Dermis microvascular lymphatic vessel endothelial cell (primary cell): ENCODE results near the gene GLT6D1. TPM values are rescaled to one million over a fixed set of nuclear protein-coding genes. Genes with fewer than 3 reads are reported as not detected.
A peak's percentile ranks its signal among the peaks of the same experiment; 100 is the strongest.
"Not testable (repeated sequence)": the region's sequence is repeated elsewhere in the genome, so short reads cannot be mapped to it uniquely, and the experiment has no call there.

Experiments
- DNase-seq, 2 donors: peaks; one replicate each; pipeline versions ENCODE4 v3.0.0 to v3.0.0-alpha.2; 2010; ENCODE audit warnings: low read depth in 2 of 2
- total RNA-seq: library from RNA; depleted of rRNA; stranded (reverse); fragments of >200 nt; gene quantifications from 2 replicates; pipeline ENCODE4 v1.2.1, GENCODE V29; 2014

GLT6D1 gene
- total RNA-seq, 1 donor from 2014 or later: not detected

DNA sequence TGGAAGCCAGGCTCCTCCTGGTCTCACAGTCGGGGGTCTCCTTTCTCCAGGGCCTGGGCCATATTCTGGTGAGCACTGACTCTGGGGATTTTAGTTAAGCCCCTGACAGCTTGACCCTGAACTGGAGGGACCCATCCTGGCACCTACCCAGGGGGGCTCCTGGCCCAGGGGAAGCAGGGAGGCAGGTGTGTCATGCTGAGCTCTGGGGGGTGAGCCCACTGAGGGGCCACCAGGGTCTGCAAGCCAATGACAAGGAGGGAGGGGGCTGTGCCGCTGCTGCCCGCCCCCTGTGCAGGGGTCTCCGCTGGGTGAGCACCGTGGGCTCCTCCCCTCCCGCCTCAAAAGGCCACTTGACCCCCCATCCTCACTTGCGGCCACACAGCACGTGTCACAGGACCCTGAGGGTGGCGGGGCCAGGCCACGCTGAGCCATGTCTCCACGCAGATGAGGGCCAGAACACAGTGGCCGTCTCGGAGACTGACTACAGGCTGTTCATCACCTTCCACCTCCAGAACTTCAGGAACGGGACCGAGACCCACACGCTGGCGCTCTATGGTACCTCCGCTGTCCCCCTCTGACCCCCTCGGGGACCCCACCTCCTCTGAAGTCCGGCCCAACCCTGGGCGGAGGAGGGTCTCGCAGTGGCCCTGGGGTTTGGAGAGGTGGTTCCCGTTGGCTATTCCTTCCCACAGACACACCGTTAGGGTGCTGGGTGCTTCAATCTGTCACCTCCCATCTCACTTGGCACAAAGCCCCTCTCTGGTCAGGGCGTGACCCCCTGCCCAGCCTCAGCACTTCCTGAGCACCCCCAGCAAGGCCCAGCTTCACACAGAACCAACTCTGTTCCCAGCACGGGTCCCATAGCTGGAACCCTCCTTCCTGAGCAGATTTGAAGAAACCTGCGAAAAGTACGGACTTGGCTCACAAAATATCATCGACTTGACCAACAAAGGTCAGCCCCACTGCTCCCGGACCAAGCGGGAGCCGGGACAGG lies 25.8 kb upstream of the GLT6D1 start:
- no peak for DNase-seq

DNA sequence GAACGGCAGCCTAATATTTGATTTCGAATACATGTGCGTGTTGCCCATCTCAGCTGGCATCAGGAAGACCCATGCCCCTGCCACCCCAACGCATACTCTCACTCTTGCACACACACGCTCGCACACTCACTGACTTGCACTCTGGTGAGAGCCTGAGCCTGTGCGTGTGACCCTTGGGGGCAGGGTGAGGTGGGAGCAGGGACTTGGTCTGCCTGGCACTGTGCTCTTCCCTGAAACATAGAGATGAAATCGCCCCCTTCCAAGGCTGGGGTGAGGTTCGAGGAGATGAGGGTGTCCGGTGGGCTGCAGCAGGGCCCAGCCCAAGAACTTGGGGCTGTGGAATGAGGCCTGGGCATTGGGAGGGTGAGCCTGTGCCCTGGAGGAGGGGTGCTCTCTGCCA lies 24.9 kb upstream of the GLT6D1 start:
- DNase-seq: no peak

DNA sequence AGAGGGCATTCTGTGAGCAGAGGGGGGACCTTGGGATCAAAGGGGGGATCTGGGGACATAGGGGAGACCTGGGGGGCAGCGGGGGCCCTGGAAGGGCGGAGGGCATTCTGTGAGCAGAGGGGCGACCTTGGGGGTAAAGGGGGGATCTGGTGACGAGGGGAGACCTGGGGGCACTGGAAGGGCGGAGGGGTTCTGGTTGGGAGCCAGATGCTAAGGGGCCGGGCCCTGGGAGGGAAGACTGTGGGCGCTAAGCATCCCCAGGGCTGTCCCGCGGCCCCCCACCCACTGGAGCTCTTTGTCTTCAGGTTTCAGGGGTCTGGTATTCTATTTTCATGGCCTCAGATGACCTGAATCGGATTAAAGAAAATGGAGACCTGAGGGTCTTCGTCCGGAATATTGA lies 24.5 kb upstream of the GLT6D1 start:
- no peak for DNase-seq

DNA sequence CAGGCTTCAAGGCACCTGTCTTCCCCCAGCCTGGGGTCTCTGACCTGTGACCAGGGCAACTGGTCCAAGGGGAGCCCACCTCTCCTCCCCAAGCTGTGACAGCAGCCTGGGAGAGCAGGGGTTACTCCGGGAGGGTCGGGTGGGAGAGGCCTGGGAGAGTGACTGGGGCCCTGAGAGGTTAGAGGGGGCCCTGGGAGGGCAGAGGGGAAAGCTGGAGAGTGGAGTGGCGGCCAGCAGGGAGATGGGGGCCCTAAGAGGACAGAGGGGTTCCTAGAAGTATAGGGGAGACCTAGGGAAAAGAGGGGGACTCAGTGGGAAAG lies 24.1 kb upstream of the GLT6D1 start:
- no peak for DNase-seq

DNA sequence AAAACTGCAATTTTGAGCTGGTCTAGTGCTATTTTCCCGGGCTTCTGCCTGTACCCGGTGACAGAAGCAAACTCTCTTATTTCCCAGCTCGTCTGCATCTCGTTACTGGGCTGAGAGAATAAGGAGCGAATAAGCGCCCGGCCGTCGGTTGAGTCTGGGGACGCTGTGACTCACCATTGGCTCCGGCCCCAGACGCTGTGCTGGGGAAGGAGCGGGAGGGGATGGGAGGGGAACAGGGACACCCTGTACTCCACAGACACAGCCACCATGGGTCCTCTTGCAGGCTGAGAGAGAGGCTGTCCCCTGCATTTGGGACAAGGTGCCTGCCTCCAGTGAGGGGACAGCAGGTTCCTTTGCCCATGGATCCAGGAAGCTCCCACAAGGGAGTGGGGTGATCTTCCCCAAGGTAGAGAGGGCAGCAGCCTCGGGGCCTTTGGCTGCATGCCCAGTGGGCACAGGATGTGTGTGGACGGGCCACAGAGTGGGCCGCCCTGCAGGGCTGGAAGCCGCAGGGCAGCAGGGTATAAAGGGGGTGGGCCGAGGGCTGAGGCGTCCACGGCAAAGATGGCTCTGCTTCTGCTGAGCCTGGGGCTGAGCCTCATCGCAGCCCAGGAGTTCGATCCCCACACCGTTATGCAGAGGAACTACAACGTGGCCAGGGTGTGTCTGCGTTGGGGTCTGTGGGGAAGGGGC lies 23.6 kb upstream of the GLT6D1 start, which contains the start of gene LCN9:
Gene LCN9 (plus strand): TSS at position 552 of the 693 bp plus-strand sequence. CDS start 13 bp downstream, at position 565.
- no peak for DNase-seq

DNA sequence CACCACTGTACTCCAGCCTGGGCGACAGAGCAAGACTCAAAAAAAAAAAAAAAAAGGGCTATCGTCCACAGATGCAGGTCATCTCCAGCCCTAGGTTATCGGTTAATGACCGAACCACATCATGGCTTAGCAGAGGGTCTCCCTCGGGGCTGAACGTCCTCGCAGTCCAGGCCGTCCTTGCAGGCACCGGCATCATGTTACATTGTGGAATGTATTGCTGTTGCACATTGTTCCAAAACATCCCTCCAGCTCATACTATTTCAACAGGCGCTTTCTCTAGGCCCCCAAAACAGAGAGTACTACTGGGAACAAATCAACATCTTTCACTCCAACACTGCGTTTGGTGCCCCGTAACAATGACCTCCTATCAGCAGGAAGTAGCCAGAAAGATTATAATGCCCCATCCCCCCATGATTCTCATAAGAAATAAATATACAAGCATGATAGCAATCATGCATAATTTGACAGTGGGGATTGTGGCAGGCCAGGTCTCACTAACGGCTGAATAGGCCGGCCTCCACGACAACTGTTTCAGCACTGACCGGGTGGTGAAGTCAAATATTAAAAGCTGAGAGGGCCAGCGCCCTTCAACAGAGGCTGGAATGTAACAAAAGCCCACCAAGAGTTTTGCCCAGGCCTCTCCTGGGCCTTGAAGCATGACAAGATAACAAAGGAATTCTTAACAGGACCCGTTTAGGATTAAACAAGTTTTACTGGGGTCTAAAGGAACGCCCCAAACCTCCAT lies 22.6 kb upstream of the GLT6D1 start:
- DNase-seq: no peak

DNA sequence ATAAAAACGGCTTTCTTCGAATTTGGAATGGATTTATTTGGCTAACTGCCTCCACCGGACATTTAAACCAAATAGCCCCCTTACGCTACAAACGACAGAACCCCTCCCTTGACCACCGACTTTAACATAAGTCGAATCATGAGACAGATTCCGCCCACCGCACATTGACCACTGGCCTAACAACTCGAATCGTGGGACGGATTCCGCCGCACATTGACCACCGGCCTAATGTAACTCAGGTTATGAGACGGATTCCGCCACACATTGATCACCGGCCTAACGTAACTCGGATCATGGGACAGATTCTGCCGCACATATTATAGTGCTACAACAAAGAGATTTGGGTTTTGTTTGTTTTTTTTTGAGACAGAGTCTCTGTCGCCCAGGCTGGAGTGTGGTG lies 21.1 kb upstream of the GLT6D1 start:
- no peak for DNase-seq

DNA sequence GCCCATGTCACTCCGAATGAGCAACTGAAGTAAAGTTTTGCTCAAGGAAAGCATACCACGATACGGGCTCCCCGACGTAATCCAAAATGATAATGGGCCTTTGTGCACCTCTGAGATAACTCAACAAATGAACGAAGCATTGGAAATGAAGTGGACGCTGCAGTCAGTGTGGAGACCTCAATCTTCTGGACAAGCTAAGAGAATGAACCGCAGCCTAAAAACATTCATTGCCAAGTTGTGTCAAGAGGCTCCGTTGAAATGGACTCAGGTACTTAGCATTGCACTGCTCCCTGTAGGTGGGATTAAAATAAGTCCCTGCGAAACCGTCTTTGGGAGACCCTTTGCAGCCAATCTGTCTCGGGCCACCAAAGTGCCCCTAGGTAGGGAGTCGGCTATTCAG lies 19.9 kb upstream of the GLT6D1 start:
- DNase-seq: no peak

DNA sequence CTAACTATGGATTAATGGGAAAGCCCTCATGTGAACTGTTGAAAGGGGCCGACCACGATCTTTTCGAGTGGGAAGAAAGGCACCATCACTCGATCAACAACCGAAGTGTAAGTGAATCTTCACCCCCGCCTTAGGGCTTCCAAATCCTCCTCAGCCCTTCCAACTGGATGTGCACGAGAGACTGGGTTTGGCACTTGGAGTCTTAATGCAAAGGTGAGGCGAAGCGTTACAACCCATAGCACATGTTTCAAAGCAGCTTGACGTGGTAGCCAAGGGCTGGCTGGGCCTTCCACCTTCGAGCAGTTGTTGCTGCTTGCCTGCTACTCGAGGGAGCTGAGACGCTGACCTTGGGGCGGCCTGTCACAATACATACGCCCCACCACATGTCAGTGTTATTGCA lies 18.1 kb upstream of the GLT6D1 start:
- DNase-seq: no peak

DNA sequence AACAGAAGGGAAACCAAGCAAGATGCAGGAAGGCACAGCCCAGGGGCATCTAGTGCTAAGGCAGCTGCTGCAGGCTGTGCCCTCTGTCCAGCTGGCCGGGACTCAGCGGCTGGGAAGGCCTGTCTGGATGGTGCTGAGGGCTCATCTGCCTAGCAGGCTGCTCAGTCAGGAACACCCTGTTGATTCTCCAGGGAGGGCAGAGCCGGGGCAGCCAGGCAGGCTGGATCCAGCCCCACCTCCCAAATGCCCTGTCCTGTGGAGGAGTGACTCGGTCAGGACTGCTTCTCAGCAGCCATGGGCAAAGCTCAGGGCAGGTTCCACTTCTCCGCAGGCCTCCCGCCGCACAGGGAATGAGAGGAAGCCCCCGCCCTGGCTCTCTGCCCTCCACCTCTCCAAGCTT lies 16.0 kb upstream of the GLT6D1 start:
- DNase-seq: no peak

DNA sequence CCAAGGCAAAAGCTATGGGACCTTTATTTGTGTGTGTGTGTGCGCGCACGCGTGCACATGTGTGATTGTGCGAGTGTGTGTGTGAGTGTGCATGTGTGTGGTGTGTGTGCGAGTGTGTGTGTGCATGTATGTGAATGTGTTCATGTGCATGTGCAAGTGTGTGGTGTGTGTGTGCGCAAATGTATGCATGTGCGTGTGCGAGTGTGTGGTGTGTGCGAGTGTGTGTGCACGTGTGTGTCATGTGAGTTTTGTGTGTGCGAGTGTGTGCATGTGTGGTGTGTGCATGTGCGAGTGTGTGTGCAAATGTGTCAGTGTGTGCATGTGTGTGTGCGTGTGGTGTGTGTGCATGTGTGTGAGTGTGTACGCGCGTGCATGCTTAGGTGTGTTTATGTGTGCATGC lies 11.1 kb upstream of the GLT6D1 start:
- no peak for DNase-seq

DNA sequence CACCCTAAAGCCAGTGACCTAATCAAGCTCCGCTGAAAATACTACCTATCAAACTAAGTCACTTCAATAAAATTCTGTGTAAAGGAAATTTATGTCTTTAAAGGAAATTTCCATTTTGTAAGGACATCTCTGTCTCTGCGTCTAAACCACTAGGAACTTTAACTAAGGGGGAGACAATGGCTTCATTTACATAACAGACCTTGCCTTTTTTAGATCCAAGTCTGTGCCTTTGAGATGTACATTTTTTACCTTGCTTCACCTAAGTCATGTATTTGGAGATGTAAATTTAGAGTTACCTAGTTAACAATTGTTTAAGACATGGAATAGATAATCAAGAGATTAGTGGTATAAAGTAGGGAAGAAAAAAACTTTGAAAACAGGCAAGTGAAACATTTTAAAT lies 10.2 kb upstream of the GLT6D1 start:
- DNase-seq: no peak

DNA sequence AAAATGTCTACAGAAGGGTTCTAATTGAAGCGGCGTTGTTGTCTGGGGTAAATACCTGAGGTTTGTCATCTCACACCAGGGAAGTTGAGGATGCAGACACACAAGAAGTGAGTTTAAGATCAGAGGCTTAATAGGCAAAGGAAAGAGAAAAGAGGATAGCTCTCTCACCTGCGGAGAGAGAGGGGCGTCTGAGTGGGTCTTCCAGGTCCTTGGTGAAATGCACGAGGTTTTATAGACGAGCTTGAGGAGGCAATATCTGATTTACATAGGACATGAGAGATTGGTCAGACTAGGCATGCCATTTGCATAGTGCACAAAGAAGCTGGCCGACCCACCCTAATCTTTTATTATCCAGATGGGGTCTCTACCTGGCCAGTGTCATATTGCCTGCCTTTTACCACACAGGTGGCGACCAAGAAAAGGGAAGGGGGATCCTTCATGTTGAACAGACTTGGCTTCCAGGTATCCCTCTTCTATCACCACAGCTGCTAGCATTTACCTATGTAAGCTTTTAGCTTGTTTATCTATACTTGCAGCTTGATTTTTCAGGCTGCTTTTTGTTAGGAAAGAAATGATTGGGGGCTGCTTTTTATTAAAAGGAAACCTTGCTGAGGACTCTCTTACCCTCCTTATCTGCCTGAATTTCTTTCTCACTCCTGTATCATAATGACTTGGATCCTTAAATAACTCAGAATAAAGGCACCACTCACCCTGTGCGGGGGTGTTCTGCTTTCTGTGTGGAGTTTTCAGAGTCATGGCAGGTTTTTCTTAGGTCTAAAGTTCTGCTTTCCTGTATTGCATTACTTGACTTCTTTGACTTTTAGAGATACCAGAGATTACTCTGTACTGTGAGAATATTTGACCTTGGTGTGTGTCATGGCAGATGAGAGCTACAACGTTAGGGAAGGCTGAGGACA lies 9.4 kb upstream of the GLT6D1 start:
- no peak for DNase-seq

DNA sequence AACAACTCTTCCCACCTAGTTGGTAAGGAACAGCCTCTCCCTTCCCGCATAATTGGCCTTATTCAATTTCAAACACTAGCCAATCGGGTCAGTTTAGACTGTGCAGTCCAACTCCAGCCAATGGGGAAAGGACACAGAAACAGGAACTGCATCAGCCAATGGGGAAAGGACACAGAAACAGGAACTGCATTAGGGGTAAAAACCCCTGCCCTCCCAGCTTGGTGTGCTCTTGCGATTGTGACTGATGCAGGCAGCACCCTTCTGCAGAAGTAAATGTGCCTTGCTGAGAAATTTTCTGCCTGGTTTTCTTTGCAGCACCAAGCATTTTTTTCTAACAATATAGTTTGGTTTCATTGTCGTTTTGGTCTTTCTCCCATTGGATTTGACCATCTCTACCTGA lies 8.5 kb upstream of the GLT6D1 start:
- DNase-seq: no peak

DNA sequence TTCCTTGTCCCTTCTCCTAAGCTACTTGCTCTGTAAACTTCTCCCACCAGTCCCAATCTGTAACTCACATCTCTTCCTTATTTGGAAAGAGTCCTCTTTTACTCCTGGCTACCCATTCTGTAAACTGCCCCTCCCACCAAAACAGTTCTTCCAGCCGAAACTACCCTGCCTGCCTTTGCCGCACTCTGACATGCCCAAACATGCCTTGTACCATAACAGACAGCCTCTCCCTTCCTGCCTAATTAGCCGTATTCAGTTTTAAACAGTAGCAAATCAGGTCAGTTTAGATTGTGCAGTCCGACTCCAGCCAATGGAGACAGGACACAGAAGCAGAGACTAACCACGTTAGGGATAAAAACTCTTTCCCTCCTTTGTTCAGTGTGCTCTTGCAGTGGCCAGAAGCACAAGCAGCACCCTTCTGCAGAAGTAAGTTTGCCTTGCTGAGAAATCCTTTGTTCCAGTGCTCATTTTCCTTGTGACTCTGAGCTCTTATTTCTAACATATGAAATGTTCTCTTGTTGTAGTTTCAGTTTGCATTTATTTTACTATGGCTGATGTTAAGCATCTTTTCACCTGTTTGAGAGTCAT lies 5.4 kb upstream of the GLT6D1 start:
- DNase-seq: no peak

DNA sequence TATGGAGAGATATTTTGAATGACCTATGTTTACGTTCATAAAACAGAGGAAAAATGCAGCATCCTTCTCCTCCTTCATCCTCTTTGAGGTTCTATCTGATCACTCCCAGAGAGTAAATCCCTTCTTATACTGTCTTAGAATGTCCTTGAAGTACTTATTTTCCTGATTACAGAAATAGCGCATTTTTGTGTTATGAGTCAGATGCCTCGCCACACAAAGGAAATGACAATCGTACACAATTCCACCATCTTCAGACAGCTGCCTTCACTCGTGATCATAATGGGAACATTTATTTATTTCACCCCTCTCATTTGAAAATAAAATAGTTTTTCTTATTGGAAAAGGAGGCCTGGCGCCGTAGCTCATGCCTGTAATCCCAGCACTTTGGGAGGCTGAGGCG lies 2.4 kb upstream of the GLT6D1 start:
- DNase-seq: peak in 1 of 2 donors; percentile 61

DNA sequence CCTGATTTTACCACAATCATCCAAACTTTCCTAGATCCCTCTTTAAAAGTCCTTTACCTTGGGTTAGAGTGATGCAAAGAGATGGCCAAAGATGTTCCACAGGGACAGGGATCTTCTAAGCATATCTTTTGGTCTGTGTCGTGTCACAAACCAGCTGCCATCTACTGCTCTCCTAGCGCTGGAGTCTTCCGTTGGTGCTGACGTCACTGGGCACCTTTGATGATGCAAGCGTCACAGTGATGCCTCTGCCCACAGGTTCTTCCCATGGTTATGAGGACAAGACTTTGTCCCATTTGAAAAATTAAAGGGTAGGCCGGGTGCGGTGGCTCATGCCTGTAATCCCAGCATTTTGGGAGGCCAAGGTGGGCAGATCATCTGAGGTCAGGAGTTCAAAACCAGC lies 1.7 kb upstream of the GLT6D1 start:
- DNase-seq: no peak

DNA sequence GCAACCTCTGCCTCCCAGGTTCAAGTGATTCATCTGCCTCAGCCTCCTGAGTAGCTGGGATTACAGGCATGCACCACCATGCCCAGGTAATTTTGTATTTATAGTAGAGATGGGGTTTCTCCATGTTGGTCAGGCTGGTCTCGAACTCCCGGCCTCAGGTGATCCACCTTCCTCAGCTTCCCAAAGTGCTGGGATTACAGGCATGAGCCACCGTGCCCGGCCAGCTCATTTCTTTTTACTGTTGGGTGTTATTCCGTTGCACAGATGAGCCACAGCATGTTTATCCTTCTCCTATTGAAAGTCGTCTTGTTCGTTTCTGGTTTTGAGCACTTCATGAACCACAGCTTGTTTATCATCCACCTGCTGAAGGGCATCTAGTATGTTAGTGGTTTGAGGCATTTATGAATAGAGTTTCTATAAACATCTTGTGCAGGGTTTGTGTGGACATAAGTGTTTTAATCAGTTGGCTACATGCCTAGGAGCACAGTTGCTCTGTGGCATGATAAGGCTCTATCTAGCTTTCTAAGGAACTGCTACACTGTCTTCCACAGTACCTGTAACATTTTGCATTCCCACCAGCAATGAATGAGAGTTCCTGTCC lies 2.3 kb downstream of the GLT6D1 start:
- not testable (repeated sequence) for DNase-seq

DNA sequence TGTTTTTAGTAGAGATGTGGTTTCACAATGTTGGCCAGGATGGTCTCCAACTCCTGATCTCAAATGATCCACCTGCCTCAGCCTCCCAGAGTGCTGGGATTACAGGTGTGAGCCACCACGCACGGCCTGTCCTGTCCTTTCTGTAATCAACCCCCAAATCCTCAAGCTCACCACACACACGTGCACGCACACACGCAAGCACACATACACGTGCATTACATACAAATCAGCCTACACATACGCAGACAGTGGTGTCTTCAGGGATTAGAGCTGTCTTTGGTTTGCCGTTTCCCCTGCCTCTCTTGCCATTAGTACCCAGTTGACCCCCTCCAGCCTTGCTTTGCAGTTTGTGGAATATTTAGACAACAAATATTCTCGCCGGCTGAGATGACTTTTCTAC lies 6.5 kb downstream of the GLT6D1 start:
- no peak for DNase-seq

DNA sequence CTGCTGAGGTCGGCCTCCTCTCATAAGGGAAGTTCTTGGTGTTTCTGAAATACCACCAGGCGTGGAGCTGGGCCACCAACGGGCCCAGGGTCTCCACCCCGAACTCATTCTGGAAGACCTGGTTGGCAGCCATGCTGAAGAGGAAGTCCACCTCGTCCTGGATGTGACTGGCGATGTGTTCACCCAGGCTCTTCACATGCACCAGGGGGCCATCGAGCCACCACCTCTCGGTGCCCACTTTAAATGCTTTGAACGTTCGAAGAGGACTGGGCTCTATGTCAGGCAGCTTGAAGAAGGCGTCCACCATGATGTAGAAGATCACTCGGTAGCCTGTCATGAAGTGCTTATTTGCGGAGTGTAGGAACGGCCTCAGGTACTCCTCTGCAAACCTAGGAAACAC lies 15.1 kb downstream of the GLT6D1 start:
- DNase-seq: no peak
